ENCODE data around the gene SVEP1. TPM values are rescaled to one million over a fixed set of nuclear protein-coding genes. Genes with fewer than 3 reads are reported as not detected.

Gene SVEP1
- total RNA-seq, 1 donor from 2014 or later = not detected

- intact Hi-C loops (cut with micrococcal nuclease) = no loop called here
- Mint-ChIP-seq H3K27ac (no peak within 1 kb of the TSS), H3K9me3 (no peaks in the 10 kb centered on the region), H3K36me3 (ENCODE audit: low read depth) (no peaks in the 10 kb centered on the region), H3K4me1 (no peaks in the 10 kb centered on the region), H3K4me3 (no peak within 1 kb of the TSS), H3K27me3 (peaks cover 2% of the 10 kb centered on the region)
- DNase-seq = no peak
Observed at GRCh38 chr9:110337727-110338126, 241.8 kb downstream of the SVEP1 start, which contains the start of gene TXNDC8. Gene TXNDC8, minus strand, starts transcription at chr9:110337863.

- no peaks in the 10 kb centered on the region for H3K27me3 Mint-ChIP-seq
- no peak for DNase-seq
- H3K9me3 Mint-ChIP-seq = no peaks in the 10 kb centered on the region
- H3K27ac Mint-ChIP-seq = no peak overlapping the region
- no peak overlapping the region for H3K4me3 Mint-ChIP-seq
- intact Hi-C loops (cut with micrococcal nuclease) = no loop called here
- no peaks in the 10 kb centered on the region for H3K36me3 Mint-ChIP-seq (ENCODE audit: low read depth)
- H3K4me1 Mint-ChIP-seq = no peaks in the 10 kb centered on the region
Observed at GRCh38 chr9:110336363-110336762, 243.2 kb downstream of the SVEP1 start.

GRCh38 chr9:110334871-110335270 lies 244.7 kb downstream of the SVEP1 start:
- no peak overlapping the region for H3K4me3 Mint-ChIP-seq
- no peaks in the 10 kb centered on the region for H3K4me1 Mint-ChIP-seq
- intact Hi-C loops (cut with micrococcal nuclease) = no loop called here
- H3K27ac Mint-ChIP-seq = no peak overlapping the region
- H3K27me3 Mint-ChIP-seq = no peaks in the 10 kb centered on the region
- H3K9me3 Mint-ChIP-seq = no peaks in the 10 kb centered on the region
- H3K36me3 Mint-ChIP-seq (ENCODE audit: low read depth) = no peaks in the 10 kb centered on the region
- DNase-seq = no peak

- intact Hi-C loops (cut with micrococcal nuclease) = no loop called here
- Mint-ChIP-seq H3K27ac (no peak overlapping the region), H3K27me3 (no peaks in the 10 kb centered on the region), H3K4me1 (no peaks in the 10 kb centered on the region), H3K36me3 (ENCODE audit: low read depth) (no peaks in the 10 kb centered on the region), H3K4me3 (no peak overlapping the region), H3K9me3 (no peaks in the 10 kb centered on the region)
- DNase-seq = no peak
Observed at GRCh38 chr9:110334183-110334582, 245.4 kb downstream of the SVEP1 start.

GRCh38 chr9:110332766-110333165 lies 246.8 kb downstream of the SVEP1 start:
- intact Hi-C loops (cut with micrococcal nuclease) = no loop called here
- Mint-ChIP-seq H3K9me3 (no peaks in the 10 kb centered on the region), H3K4me1 (no peaks in the 10 kb centered on the region), H3K27me3 (no peaks in the 10 kb centered on the region), H3K36me3 (ENCODE audit: low read depth) (no peaks in the 10 kb centered on the region), H3K4me3 (no peak overlapping the region), H3K27ac (no peak overlapping the region)
- DNase-seq = no peak

GRCh38 chr9:110330484-110331105 lies 248.9 kb downstream of the SVEP1 start:
- Mint-ChIP-seq H3K36me3 (ENCODE audit: low read depth) (no peaks in the 10 kb centered on the region), H3K4me3 (no peak overlapping the region), H3K9me3 (no peaks in the 10 kb centered on the region), H3K27me3 (peaks cover 2% of the 10 kb centered on the region), H3K4me1 (no peaks in the 10 kb centered on the region), H3K27ac (no peak overlapping the region)
- no peak for DNase-seq
- intact Hi-C loops (cut with micrococcal nuclease) = no loop called here

- H3K9me3 Mint-ChIP-seq = no peaks in the 10 kb centered on the region
- H3K27me3 Mint-ChIP-seq = peaks cover 2% of the 10 kb centered on the region
- DNase-seq = no peak
- no peak overlapping the region for H3K4me3 Mint-ChIP-seq
- no peaks in the 10 kb centered on the region for H3K4me1 Mint-ChIP-seq
- no peak overlapping the region for H3K27ac Mint-ChIP-seq
- no peaks in the 10 kb centered on the region for H3K36me3 Mint-ChIP-seq (ENCODE audit: low read depth)
- intact Hi-C loops (cut with micrococcal nuclease) = no loop called here
Observed at GRCh38 chr9:110329639-110330230, 249.8 kb downstream of the SVEP1 start.

- Mint-ChIP-seq H3K4me3 (no peak overlapping the region), H3K27me3 (peaks cover 4% of the 10 kb centered on the region), H3K9me3 (no peaks in the 10 kb centered on the region), H3K27ac (no peak overlapping the region), H3K4me1 (no peaks in the 10 kb centered on the region), H3K36me3 (ENCODE audit: low read depth) (no peaks in the 10 kb centered on the region)
- DNase-seq = no peak
- intact Hi-C loops (cut with micrococcal nuclease) = no loop called here
Observed at GRCh38 chr9:110328763-110329162, 250.8 kb downstream of the SVEP1 start.

- Mint-ChIP-seq H3K4me3 (no peak overlapping the region), H3K27ac (no peak overlapping the region), H3K9me3 (no peaks in the 10 kb centered on the region), H3K4me1 (no peaks in the 10 kb centered on the region), H3K36me3 (ENCODE audit: low read depth) (no peaks in the 10 kb centered on the region), H3K27me3 (peaks cover 10% of the 10 kb centered on the region)
- intact Hi-C loops (cut with micrococcal nuclease) = no loop called here
- DNase-seq = no peak
Observed at GRCh38 chr9:110327716-110328115, 251.8 kb downstream of the SVEP1 start.

GRCh38 chr9:110323818-110324217 lies 255.7 kb downstream of the SVEP1 start:
- Mint-ChIP-seq H3K27me3 (peaks cover 14% of the 10 kb centered on the region), H3K9me3 (no peaks in the 10 kb centered on the region), H3K4me3 (no peak overlapping the region), H3K36me3 (ENCODE audit: low read depth) (no peaks in the 10 kb centered on the region), H3K4me1 (no peaks in the 10 kb centered on the region), H3K27ac (no peak overlapping the region)
- intact Hi-C loops (cut with micrococcal nuclease) = no loop called here
- DNase-seq = no peak

- no peak for DNase-seq
- Mint-ChIP-seq H3K27ac (no peak overlapping the region), H3K36me3 (ENCODE audit: low read depth) (no peaks in the 10 kb centered on the region), H3K4me3 (no peak overlapping the region), H3K9me3 (no peaks in the 10 kb centered on the region), H3K4me1 (peaks cover 8% of the 10 kb centered on the region), H3K27me3 (peaks cover 13% of the 10 kb centered on the region)
- intact Hi-C loops (cut with micrococcal nuclease) = no loop called here
Observed at GRCh38 chr9:110320651-110321445, 258.7 kb downstream of the SVEP1 start.

- intact Hi-C loops (cut with micrococcal nuclease) = no loop called here
- Mint-ChIP-seq H3K27ac (no peak overlapping the region), H3K36me3 (ENCODE audit: low read depth) (no peaks in the 10 kb centered on the region), H3K4me3 (no peak overlapping the region), H3K4me1 (peaks cover 8% of the 10 kb centered on the region), H3K27me3 (peaks cover 13% of the 10 kb centered on the region), H3K9me3 (no peaks in the 10 kb centered on the region)
- DNase-seq = no peak
Observed at GRCh38 chr9:110319781-110320492, 259.6 kb downstream of the SVEP1 start.

- Mint-ChIP-seq H3K4me1 (peaks cover 8% of the 10 kb centered on the region), H3K27me3 (peaks cover 6% of the 10 kb centered on the region), H3K4me3 (no peak overlapping the region), H3K9me3 (no peaks in the 10 kb centered on the region), H3K27ac (no peak overlapping the region), H3K36me3 (ENCODE audit: low read depth) (no peaks in the 10 kb centered on the region)
- DNase-seq = no peak
- intact Hi-C loops (cut with micrococcal nuclease) = no loop called here
Observed at GRCh38 chr9:110317911-110318310, 261.6 kb downstream of the SVEP1 start.

All from activated CD4-positive, alpha-beta T cell treated with anti-CD3 and anti-CD28 coated beads, Interleukin-2, amount 10 ng/mL, durations not matched to agents 24 days and 14 days (primary cell).